Activated CD4-positive, alpha-beta T cell treated with anti-CD3 and anti-CD28 coated beads, Interleukin-2, Interleukin-6, amounts not matched to agents 100 ng/mL and 50 ng/mL, durations not matched to agents 16 hours and 8 hours (primary cell): ENCODE results near the gene SEMA4G.

ENCODE experiments used
- DNase-seq: peaks from one replicate; pipeline ENCODE4 v3.0.0-alpha.2; 2020

Gene SEMA4G

DNA sequence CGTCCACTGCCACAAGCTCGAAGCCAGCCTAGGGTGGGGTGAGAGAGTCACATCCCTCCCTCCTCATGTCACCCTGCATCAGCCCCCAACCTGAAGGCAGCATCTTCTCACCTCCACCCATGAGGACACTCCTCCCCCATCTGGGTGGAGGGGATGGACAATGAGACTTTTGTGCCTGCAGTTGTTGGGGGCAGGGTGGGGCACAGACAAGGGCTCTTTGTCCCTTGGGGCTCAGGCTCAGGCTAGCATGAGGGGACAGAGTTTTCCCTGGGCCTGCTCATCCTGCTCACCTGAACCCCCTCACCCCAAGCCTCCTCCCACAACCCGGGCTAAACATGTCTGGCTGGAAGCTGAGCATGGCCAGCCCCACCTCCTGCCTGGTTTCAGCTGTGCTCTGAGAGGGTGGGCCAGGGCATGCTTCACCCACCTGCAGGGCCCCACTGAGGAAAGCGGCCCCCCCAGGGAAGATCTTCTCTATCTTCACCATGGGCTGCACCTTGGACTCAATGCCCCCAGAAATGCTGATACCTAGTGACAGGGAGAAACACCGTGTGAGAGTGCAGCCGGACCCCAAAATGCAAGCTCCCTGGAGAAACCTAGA, 39.6 kb downstream of the SEMA4G start:
- no peak for DNase-seq

DNA sequence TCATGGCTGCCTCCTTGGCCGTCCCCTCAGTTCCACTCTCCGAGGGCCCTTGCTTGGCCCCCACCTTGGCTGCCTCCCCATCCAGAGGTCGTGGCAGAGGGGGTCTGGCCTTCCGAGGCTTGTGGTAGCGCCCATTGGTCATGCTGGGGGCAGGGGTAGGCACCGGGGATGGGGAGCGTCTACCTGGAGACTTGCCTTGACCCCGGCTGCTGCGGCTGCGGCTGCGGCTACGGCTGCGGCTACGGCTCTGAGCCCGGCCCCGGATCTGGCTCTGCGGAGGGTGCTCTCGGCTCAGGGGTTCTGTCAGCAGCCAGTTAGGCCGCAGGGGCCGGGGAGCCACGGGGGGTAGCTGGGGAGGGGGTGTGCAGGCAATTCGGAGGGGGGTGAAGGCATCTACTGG, 41.0 kb downstream of the SEMA4G start:
- DNase-seq = no peak

DNA sequence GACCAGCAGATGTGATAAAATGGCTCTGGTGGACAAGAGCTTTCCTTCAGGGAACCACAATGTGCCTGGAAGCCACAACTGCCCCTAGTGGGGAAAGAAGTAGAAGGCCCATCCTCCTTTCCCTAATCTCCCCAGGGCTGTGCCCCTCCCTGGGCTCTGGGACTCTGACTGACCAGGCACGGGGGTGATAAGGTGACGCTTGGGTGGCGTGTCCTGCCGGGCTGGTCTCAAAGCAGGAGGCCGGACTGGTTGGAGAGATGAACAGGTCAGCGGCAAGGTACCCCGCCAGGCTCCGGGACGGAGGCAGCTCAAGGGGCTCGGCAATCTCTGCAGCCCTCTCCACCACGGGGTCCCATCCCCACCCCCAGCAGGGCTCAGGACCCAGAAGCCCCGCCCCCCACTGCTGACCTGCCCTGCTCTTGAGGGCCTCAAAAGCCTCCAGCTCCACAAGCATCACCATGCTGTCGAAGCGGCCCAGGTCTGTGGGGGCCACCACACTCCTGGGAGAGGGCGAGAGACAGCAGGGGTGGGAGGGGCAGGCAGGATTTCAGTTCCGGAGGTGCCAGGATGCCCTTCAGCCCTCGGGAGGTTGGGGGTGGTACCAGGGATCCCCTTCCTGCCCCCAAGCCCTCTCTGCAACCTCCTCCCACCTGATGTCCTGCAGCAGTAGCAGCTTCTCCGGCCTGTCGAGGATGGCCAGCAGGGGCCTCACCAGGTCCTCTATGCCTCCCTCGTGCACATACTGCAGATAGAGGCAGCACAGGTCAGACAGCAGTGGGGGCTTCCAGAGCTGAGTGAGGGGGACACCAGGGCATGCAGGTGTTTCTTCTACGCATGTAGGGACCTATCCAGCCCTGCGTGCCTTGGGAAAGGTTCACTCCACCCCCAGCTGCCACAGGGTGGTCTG, 42.5 kb downstream of the SEMA4G start:
- DNase-seq = no peak

DNA sequence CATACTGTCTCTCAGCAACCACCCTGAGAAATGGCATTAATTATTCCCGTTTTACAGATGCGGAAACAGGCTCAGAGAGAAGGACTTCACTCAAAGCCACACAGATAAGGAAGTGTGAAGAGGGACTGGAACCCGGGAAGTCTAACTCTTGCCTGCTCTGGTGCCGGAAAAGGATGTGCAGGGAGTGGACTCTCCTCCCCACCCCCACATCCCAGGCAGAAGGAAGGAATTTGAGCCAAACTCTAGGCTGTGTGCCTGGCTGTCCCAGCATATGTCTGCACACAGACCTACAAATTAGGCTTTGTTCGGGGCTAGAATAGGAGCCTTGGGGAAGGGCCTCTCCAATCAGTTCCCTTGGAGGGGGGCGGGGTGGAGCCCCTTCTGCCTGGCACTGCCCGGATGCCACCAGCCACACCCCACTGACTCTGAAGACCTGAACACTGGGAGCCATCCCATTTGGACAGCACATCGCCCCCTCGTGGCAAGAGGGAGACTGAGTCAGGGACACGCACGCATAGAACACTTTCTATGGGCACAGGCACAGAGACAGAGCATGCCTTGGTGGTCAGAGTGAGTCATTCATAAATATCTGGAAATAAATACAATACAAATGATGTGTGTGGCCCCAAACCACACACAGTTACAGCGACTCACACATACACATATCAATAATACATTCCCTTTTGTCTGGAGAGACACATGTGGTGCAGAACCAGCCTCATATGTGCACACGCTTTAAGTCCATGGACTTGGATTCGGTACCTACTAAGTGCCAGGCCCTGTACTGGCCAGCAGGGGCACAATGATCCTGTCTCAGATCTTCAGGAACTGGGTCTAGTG, 43.4 kb downstream of the SEMA4G start:
- peak; percentile 90 for DNase-seq

DNA sequence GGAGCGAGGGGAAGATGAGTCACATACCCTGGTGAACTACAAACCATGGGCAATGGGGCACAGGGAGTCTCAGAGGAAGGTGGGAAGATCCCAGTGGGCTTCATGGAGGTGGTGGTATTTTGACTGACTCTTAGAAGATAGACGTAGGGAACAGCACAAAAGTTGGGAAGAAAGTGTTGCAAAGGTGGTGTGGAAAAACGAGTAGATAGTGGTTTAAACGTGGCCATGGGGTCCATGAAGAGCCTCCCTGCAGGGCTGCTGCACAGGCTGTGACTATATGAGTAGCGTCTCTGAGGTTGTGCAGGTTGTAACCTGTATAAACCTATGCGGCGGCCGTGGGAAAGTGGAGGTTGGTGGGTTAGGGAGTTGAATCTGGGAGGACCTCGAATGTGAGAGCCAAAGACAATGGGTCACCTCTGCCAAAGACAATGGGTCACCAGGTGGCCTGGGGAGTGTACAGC, 44.1 kb downstream of the SEMA4G start:
- no peak for DNase-seq

DNA sequence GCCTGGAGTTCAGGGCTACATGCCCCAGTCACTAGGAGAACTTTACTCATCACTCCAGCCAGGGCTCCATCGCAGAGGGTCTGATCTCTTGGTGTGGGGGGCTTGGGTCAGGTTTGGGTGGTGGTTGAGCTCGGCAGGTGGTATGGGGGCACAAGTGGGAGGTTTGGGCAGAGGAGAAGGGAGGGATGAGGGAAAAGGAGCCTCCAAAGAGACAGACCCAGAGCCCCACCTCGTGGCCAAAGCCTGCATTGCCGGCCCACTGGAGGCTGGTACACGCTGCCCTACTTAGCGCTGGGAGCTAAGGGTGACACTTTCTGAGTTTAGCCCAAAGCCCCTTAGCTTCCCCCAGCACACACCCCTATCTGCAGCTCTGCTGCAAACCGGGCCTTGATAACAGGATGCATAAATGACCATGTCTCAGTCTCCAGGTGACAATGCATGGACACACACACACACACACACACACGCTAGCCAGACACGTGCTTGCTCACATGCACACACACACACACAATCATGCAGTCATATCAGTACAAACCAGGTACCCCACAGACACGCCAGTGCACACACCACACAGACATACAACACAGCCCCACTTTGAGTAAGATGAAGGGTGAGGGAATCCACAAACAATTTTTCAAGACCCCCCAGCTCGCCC, 45.1 kb downstream of the SEMA4G start:
- peak; percentile 83 for DNase-seq

DNA sequence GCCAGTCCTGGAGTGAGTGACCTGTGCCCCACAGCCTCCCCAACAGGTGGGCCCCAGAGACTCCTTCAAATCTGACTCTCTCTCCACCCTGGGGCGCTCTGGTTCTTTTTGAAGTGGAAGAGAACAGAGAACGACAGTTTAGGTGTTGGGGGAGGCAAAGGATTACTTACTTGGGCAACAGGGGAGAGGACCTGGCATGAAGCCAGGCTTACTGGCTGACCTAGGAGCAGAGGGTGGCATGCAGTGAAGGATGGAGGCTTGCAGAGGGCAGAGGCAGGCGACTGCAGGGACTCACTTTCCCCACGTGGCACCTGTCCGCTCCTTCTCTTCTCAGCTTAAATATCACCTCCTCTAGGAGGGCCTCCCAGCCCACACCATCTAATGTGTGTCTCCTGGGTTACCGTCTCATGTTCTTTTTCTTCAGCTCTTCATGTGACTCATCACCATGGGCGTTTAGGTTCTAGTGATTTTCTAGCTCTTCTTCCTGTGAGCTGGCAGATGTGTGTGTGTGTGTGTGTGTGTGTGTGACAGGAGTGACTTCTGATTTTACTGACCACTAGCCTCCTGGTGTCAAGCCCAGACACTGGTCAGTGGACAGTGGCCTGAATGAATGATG, 45.8 kb downstream of the SEMA4G start:
- DNase-seq = peak; percentile 41

DNA sequence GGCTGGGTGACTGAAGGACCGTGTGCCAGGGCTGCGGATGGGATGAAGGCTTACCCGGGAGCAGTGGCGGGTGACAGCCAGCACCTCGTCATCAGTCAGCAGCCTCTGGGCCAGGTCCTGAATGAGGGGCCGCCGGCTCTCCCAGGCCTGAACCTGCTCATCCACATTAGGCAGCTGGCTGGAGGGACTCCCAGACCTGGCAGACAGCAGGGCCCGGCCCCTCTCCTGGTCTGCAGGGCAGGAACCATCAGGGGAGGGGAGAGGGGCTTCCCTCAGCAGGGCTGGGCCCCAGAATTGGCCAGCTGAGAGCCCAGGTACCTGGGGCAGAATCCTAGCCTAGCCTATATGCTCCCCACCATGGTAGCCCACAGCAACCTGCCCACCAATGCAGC, 46.3 kb downstream of the SEMA4G start:
- DNase-seq = no peak

DNA sequence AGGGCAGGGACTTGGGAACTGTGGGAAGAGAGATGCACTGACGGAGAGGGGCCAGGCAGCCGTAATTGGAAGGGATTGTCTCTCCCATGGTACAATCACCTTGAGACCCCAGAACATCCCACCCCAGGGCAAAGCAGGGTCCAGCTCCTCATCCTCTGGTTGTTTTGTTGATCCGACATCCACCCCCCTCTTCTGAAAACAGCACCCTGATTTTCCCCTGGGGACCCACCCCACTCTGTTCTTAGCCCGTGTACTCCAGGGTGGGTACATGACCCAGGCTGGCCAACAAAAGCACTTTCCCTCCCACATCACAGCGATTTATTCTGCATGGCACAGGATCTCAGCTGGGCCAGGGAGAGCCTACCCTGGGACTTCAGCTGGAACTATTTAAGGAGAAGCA, 47.5 kb downstream of the SEMA4G start:
- no peak for DNase-seq

DNA sequence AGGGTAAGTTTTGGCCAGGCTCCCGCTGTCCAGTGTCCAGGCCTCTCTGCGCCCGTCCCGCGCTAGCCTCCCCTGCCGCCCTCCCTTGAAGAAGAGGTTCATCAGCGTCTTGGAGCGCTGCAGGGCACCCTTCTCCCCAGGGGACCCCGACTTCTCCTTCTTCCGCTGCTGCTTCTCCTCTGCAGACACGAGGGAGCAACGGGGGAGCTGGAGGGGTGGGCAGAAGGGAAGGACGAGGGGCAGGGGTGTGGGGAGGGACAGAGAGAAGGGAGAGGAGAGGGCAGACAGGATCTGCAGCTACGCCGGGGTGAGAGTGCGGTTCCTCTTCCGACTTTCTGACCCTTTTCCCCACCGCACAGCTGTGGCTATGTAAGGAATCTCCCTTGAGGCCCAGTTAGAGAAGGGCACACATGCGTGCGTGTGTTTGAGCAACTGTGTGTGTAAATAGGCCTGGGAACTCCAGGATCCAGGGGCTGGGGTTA, 48.9 kb downstream of the SEMA4G start:
- no peak for DNase-seq

DNA sequence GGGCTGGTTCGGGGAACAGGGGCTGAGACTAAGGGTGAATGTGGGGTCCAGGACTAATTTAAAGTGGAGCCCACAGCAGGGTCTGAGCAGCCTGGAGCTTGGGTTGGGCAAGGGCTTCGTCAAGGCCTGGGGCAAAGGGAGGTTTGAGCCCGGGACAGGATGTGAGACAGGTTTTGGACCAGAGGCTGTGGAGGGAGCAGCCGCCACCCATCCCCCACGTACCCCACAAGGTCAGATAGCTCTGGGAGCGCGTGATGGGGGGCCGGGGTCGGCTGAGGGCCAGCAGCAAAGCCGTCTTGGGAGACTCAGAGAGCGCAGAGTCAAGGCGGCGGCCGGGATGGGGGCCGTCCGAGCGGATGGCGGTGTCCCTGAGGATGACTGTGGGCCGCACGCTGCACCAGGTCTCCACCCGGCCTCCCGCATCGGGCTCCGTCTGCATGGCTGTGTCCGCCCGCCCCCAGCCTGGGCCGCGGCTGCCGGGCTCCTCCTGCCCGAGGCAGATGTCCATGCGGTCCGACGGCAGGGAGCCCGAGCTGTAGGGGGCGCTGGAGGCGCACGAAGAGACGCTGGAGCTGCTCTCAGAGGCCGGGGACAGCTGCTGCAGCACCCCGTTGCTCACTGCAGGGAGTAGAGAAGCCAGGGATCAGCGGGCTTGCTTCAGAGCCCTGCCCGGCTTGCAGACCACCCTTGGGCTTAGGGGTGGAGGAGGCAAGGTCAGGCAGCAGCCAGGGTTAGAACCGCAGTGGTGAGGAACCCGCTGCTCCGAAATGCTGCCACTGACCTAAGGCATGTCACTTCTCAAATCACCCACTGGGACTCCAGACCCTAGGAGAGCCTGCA, 49.5 kb downstream of the SEMA4G start:
- peak; percentile 85 for DNase-seq
